Measurements from ENCODE around the gene CCDC59. TPM values are rescaled to one million over a fixed set of nuclear protein-coding genes. Genes with fewer than 3 reads are reported as not detected.

The CCDC59 gene
- polyA plus RNA-seq, 1 of the 3 experiments (the other 2 are of a cell fraction) = 28.0 TPM

DNA sequence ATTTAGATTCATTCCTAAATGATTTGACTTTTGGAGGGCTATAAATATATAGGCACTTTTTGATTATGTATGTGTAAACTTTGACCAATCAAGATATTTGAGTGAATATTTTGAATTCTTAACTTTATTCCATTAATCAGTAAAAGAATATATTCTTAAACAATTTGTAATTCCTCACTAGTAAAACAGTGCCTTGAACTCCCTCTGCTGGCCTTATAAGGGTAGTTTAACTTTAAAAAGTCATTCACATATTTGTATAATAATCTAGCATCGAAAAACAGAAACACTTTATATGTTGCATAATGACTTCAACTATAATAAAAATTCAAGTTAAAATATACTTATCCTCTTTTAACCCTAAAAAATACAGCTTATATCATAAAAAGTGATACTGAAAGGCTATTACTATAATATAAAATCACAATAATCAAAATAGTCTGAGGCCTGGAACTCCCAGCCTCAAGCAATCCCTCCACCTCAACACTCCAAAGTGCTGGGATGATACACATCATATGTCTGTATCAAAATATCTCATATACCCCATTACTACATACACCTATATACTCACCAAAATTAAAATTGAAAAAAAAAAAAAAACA, 31.2 kb downstream of the CCDC59 start:
- Histone ChIP-seq H3K9me2 (no peaks in the 10 kb centered on the region), H3K27me3 (ENCODE audit: insufficient read depth) (peaks cover under 1% of the 10 kb centered on the region; the same call in 1 of the 2 replicates), H3K4me3 (ENCODE audit: low read depth in 2 of 2, low read length in 1 of 2) (no peak overlapping the region), H3K79me2 (ENCODE audit: insufficient read depth) (no peaks in the 10 kb centered on the region), H3K36me3 (replicated peaks in 1 of 2; ENCODE audit: control insufficient read depth in 1 of 2, insufficient read depth in 2 of 2, low read length in 1 of 2) (no peaks in the 10 kb centered on the region), H3K4me1 (ENCODE audit: control insufficient read depth in 1 of 2, insufficient read depth in 2 of 2, low read depth in 1 of 2, low read length in 1 of 2) (no peaks in the 10 kb centered on the region), H3F3A (replicated peaks; ENCODE audit: insufficient read depth) (no peaks in the 10 kb centered on the region), H2AFZ (ENCODE audit: low read depth) (no peak overlapping the region), H3K4me2 (no peak overlapping the region), H3K9me3 (no peaks in the 10 kb centered on the region; the same call in 1 of the 2 replicates), H3K27ac (ENCODE audit: low read depth in 2 of 2, low read length in 1 of 2) (no peak overlapping the region), H3K9ac (no peak overlapping the region), H4K20me1 (ENCODE audit: insufficient read depth) (no peaks in the 10 kb centered on the region)
- ChIA-PET CTCF (interaction anchor here (0.7 to 2.0 kb wide), 8 partner anchors 9 to 989 kb away, joined by 3 to 7 read pairs (median 4); partner anchors contain the start of genes CCDC59 and METTL25), POLR2A (no interaction called here)
- TF ChIP-seq USF2 (IDR thresholded peaks at IDR 0.05; ENCODE audit: borderline replicate concordance, low read depth, low read length) (no peak), FOSL2 (IDR thresholded peaks at IDR 0.05; ENCODE audit: borderline replicate concordance, low read depth) (no peak), REST (IDR thresholded peaks at IDR 0.05; ENCODE audit: low read depth, low read length) (no peak), TEAD4 (IDR thresholded peaks at IDR 0.05; ENCODE audit: borderline replicate concordance, insufficient read depth) (no peak), TCF12 (IDR thresholded peaks at IDR 0.05) (no peak), NFIC (IDR thresholded peaks at IDR 0.05; ENCODE audit: borderline replicate concordance) (no peak), EZH2phosphoT487 (IDR thresholded peaks at IDR 0.05; ENCODE audit: borderline replicate concordance, low read depth) (no peak), RAD21 (IDR thresholded peaks at IDR 0.05; ENCODE audit: low read length) (peak; percentile 71), SMC3 (IDR thresholded peaks at IDR 0.05; ENCODE audit: low read depth, low read length) (peak; percentile 40; the same call in 1 of the 2 replicates), POLR2AphosphoS5 (IDR thresholded peaks at IDR 0.05; ENCODE audit: low read depth, low read length) (no peak), PBX3 (IDR thresholded peaks at IDR 0.05) (no peak)
- TF ChIP-seq, protein P1, sequence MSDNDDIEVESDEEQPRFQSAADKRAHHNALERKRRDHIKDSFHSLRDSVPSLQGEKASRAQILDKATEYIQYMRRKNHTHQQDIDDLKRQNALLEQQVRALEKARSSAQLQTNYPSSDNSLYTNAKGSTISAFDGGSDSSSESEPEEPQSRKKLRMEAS (IDR thresholded peaks at IDR 0.05; ENCODE audit: low read depth) = no peak
- TF ChIP-seq, protein P2, sequence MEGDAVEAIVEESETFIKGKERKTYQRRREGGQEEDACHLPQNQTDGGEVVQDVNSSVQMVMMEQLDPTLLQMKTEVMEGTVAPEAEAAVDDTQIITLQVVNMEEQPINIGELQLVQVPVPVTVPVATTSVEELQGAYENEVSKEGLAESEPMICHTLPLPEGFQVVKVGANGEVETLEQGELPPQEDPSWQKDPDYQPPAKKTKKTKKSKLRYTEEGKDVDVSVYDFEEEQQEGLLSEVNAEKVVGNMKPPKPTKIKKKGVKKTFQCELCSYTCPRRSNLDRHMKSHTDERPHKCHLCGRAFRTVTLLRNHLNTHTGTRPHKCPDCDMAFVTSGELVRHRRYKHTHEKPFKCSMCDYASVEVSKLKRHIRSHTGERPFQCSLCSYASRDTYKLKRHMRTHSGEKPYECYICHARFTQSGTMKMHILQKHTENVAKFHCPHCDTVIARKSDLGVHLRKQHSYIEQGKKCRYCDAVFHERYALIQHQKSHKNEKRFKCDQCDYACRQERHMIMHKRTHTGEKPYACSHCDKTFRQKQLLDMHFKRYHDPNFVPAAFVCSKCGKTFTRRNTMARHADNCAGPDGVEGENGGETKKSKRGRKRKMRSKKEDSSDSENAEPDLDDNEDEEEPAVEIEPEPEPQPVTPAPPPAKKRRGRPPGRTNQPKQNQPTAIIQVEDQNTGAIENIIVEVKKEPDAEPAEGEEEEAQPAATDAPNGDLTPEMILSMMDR (IDR thresholded peaks at IDR 0.05) = peak; percentile 75
- DNase-seq = peak; percentile 5
- 0% methylated on average over 1 of the region's 1 CpG for WGBS (ENCODE audit: low lambda C conversion rate)
